GM23338 (cell line): Measurements from ENCODE around the gene IFI16. TPM values are rescaled to one million over a fixed set of nuclear protein-coding genes. Genes with fewer than 3 reads are reported as not detected.
A peak's percentile ranks its signal among the peaks of the same experiment; 100 is the strongest.

Source experiments
- ATAC-seq: fragments of 200-7000 bp; cut with Tn5 transposase; 3 replicates; pipeline ENCODE4 v1.9.1; 2020
- DNase-seq: peaks from one replicate; pipeline ENCODE4 v3.0.0-alpha.2; 2015; ENCODE audit warnings: low spot score
- H2AFZ ChIP-seq: fragments of 200-600 bp; sonication (generic); 2 replicates; pipeline ENCODE4 v1.8.0; 2016; ENCODE audit warnings: antibody characterized with exemption, mild to moderate bottlenecking, moderate library complexity
- H3F3A ChIP-seq: fragments of 200-600 bp; sonication (generic); replicated peaks from 2 replicates; pipeline ENCODE4 v1.8.0; 2017; ENCODE audit warnings: antibody characterized with exemption, mixed run types, low read depth
- H3K27ac ChIP-seq: fragments of 200-600 bp; sonication (generic); 2 replicates; pipeline ENCODE4 v1.6.1; 2016; ENCODE audit warnings: low read depth
- H3K27me3 ChIP-seq: fragments of 200-600 bp; sonication (generic); 2 replicates; pipeline ENCODE4 v1.8.0; 2016; ENCODE audit warnings: mild to moderate bottlenecking, mixed run types, moderate library complexity; ENCODE audit not compliant: insufficient read depth
- H3K36me3 ChIP-seq: fragments of 200-600 bp; sonication (generic); 2 replicates; pipeline ENCODE4 v1.8.0; 2016; ENCODE audit warnings: mild to moderate bottlenecking; ENCODE audit not compliant: insufficient read depth
- H3K4me1 ChIP-seq: fragments of 200-600 bp; sonication (generic); 2 replicates; pipeline ENCODE4 v1.8.0; 2016; ENCODE audit warnings: mild to moderate bottlenecking, moderate library complexity; ENCODE audit not compliant: insufficient read depth
- H3K4me2 ChIP-seq: fragments of 200-600 bp; sonication (generic); 2 replicates; pipeline ENCODE4 v1.7.1; 2017; ENCODE audit warnings: mixed run types
- H3K4me3 ChIP-seq: fragments of 200-600 bp; sonication (generic); 2 replicates; pipeline ENCODE4 v1.6.1; 2016; ENCODE audit warnings: mixed run types
- H3K79me2 ChIP-seq: fragments of 200-600 bp; sonication (generic); replicated peaks from 2 replicates; pipeline ENCODE4 v1.8.0; 2017; ENCODE audit warnings: mild to moderate bottlenecking; ENCODE audit not compliant: insufficient read depth
- H3K9me2 ChIP-seq: fragments of 200-600 bp; sonication (generic); 2 replicates; pipeline ENCODE4 v1.8.0; 2017; ENCODE audit not compliant: insufficient read depth
- H4K20me1 ChIP-seq: fragments of 200-600 bp; sonication (generic); replicated peaks from 2 replicates; pipeline ENCODE4 v1.8.0; 2017; ENCODE audit warnings: mild to moderate bottlenecking; ENCODE audit not compliant: insufficient read depth
- H3K27ac Mint-ChIP-seq: 2 replicates; pipeline ENCODE4 v1.8.0; 2020; ENCODE audit warnings: inconsistent platforms, mild to moderate bottlenecking, moderate library complexity, mixed read lengths
- H3K27me3 Mint-ChIP-seq: 3 replicates; pipeline ENCODE4 v1.8.0; 2022; ENCODE audit warnings: low read depth, mild to moderate bottlenecking, moderate library complexity, mixed read lengths, inconsistent platforms; ENCODE audit not compliant: insufficient read depth, poor library complexity
- H3K36me3 Mint-ChIP-seq: 3 replicates; pipeline ENCODE4 v1.8.0; 2021; ENCODE audit warnings: low read depth, mild to moderate bottlenecking, inconsistent platforms, moderate library complexity, mixed read lengths
- H3K4me1 Mint-ChIP-seq: 3 replicates; pipeline ENCODE4 v1.8.0; 2020; ENCODE audit warnings: mild to moderate bottlenecking, inconsistent platforms, mixed read lengths
- H3K4me3 Mint-ChIP-seq: 3 replicates; pipeline ENCODE4 v1.8.0; 2021; ENCODE audit warnings: moderate library complexity, mild to moderate bottlenecking, inconsistent platforms, mixed read lengths
- H3K9me3 Mint-ChIP-seq: 3 replicates; pipeline ENCODE4 v1.8.0; 2020; ENCODE audit warnings: moderate library complexity, mild to moderate bottlenecking, inconsistent platforms, mixed read lengths
- CREB1 ChIP-seq: fragments of 250-450 bp; sonication (Bioruptor Pico); IDR thresholded peaks from 2 replicates; pipeline ENCODE4 v1.5.0; 2020; ENCODE audit warnings: low read depth, mild to moderate bottlenecking, moderate library complexity
- CTCF ChIP-seq, 2 experiments: fragments of 200-600 bp in 1 of 2; sonication (generic) in 1 of 2; conservative IDR thresholded peaks; 2 replicates each; pipeline versions ENCODE4 v1.5.1 to v1.6.1; 2016 to 2017; ENCODE audit warnings: antibody characterized with exemption in 2 of 2, low read depth in 2 of 2, mild to moderate bottlenecking in 2 of 2, moderate library complexity in 1 of 2
- ETS1 ChIP-seq: IDR thresholded peaks from 2 replicates; pipeline ENCODE4 v1.6.1; 2016; ENCODE audit warnings: antibody characterized with exemption
- EZH2 ChIP-seq: fragments of 200-600 bp; sonication (generic); IDR thresholded peaks from one replicate; pipeline ENCODE4 v1.8.0; 2017; ENCODE audit warnings: antibody characterized with exemption, mild to moderate bottlenecking, low read depth; ENCODE audit not compliant: unreplicated experiment
- EZH2phosphoT487 ChIP-seq: fragments of 200-600 bp; sonication (generic); IDR thresholded peaks from one replicate; pipeline ENCODE4 v1.8.1; 2018; ENCODE audit warnings: antibody characterized with exemption; ENCODE audit not compliant: unreplicated experiment
- JUNB ChIP-seq: IDR thresholded peaks from one replicate; pipeline ENCODE4 v1.6.1; 2016; ENCODE audit warnings: antibody characterized with exemption; ENCODE audit not compliant: unreplicated experiment
- NANOG ChIP-seq: IDR thresholded peaks from 2 replicates; pipeline ENCODE4 v1.6.1; 2016; ENCODE audit warnings: antibody characterized with exemption, borderline replicate concordance
- POLR2AphosphoS5 ChIP-seq: IDR thresholded peaks from 2 replicates; pipeline ENCODE4 v1.6.1; 2016; ENCODE audit warnings: antibody characterized with exemption, low read depth
- REST ChIP-seq: IDR thresholded peaks from one replicate; pipeline ENCODE4 v1.6.1; 2018; ENCODE audit warnings: antibody characterized with exemption; ENCODE audit not compliant: unreplicated experiment
- STAT1 ChIP-seq: IDR thresholded peaks from one replicate; pipeline ENCODE4 v1.6.1; 2016; ENCODE audit warnings: antibody characterized with exemption; ENCODE audit not compliant: unreplicated experiment
- ZNF331 ChIP-seq: fragments of 250-450 bp; sonication (Bioruptor Pico); IDR thresholded peaks from 2 replicates; pipeline ENCODE4 v1.5.0; 2020; ENCODE audit warnings: low read depth, mild to moderate bottlenecking, moderate library complexity
- polyA plus RNA-seq: library from polyadenylated mRNA; unstranded; fragments of >200 nt; fragmentation: Nextera tagmentation; extraction: Ambion mirVana; gene quantifications from 2 replicates; pipeline ENCODE4 v1.2.1, GENCODE V29; 2016
- total RNA-seq: library from RNA; depleted of rRNA; stranded (reverse); fragments of >200 nt; shearing (Covaris generic); gene quantifications from 2 replicates; pipeline ENCODE4 v1.2.3, GENCODE V29; 2014

The IFI16 gene
- total and polyA plus RNA-seq, 2 experiments from 2014 or later = 0.31 to 2.1 TPM

GRCh38 chr1:159089184-159089791 lies 79.6 kb downstream of the IFI16 start:
- Mint-ChIP-seq H3K4me1 (no peaks in the 10 kb centered on the region), H3K4me3 (no peak overlapping the region), H3K27me3 (no peaks in the 10 kb centered on the region), H3K36me3 (no peaks in the 10 kb centered on the region), H3K9me3 (no peaks in the 10 kb centered on the region), H3K27ac (no peak overlapping the region)
- peak; percentile 72 to 80 for TF ChIP-seq CTCF (conservative IDR thresholded peaks at IDR 0.05; ENCODE audit: low read depth in 2 of 2)
- no peak for TF ChIP-seq CREB1 (CRISPR knock-in tag)
- ATAC-seq (peak; percentile 53), DNase-seq (peak; percentile 66)
- no peak overlapping the region for H3K4me3 ChIP-seq
- H3K4me2 ChIP-seq = no peak overlapping the region
- no peaks in the 10 kb centered on the region for H3K4me1 ChIP-seq
- no peaks in the 10 kb centered on the region for H3K36me3 ChIP-seq
- no peaks in the 10 kb centered on the region for H4K20me1 ChIP-seq
- no peaks in the 10 kb centered on the region for H3F3A ChIP-seq
- no peaks in the 10 kb centered on the region for H3K9me2 ChIP-seq
- H3K27ac ChIP-seq = no peak overlapping the region
- no peaks in the 10 kb centered on the region for H3K27me3 ChIP-seq
- H3K79me2 ChIP-seq = no peaks in the 10 kb centered on the region
- no peak overlapping the region for H2AFZ ChIP-seq

GRCh38 chr1:159090286-159091179 lies 80.8 kb downstream of the IFI16 start:
- Mint-ChIP-seq H3K4me1 (no peaks in the 10 kb centered on the region), H3K36me3 (no peaks in the 10 kb centered on the region), H3K27me3 (no peaks in the 10 kb centered on the region), H3K27ac (no peak overlapping the region), H3K4me3 (no peak overlapping the region), H3K9me3 (no peaks in the 10 kb centered on the region)
- Histone ChIP-seq H3K4me1 (no peaks in the 10 kb centered on the region), H3K4me3 (no peak overlapping the region), H3K79me2 (no peaks in the 10 kb centered on the region), H3K9me2 (no peaks in the 10 kb centered on the region), H3K27ac (no peak overlapping the region), H2AFZ (no peak overlapping the region), H3K4me2 (no peak overlapping the region), H3K36me3 (no peaks in the 10 kb centered on the region), H4K20me1 (no peaks in the 10 kb centered on the region), H3K27me3 (no peaks in the 10 kb centered on the region), H3F3A (no peaks in the 10 kb centered on the region)
- ATAC-seq (no peak), DNase-seq (no peak)
- TF ChIP-seq POLR2AphosphoS5 = no peak
- TF ChIP-seq EZH2 = no peak
- TF ChIP-seq JUNB = no peak
- TF ChIP-seq CREB1 (CRISPR knock-in tag) = no peak
- TF ChIP-seq ZNF331 (CRISPR knock-in tag) = no peak
- no peak for TF ChIP-seq ETS1
- TF ChIP-seq CTCF (conservative IDR thresholded peaks at IDR 0.05; ENCODE audit: low read depth in 2 of 2) = no peak
- no peak for TF ChIP-seq REST
- TF ChIP-seq EZH2phosphoT487 = no peak
- no peak for TF ChIP-seq STAT1
- no peak for TF ChIP-seq NANOG
